ENCODE measurements around the gene TMEM212. TPM values are rescaled to one million over a fixed set of nuclear protein-coding genes. Genes with fewer than 3 reads are reported as not detected.

TMEM212 gene
- total RNA-seq, 1 experiment from 2014 or later, result not detected

DNA sequence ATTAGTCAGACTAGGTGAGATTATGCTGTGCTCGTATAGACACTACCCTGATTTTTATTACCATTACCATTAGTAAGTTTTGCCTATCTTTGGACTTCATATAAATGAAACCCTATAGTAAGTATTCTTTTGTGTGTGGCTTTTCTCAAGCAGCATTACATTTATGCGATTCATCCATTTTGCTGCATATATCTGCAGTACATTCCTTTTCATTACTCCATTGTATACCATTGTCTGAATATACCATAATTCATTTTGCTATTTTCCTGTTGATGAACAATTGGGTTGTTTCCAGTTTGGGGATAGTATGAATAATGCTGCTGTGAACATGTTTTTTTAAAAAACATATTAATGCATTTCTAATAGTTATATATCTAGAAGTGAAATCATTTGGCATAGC lies 45.3 kb downstream of the TMEM212 start:
- peaks cover 11% of the 10 kb centered on the region for H3K9me3 Mint-ChIP-seq (ENCODE audit: unreplicated experiment)
- Histone ChIP-seq H3K9me3 (peaks cover 8% of the 10 kb centered on the region; the same call in 1 of the 2 replicates), H3K4me1 (peaks cover 7% of the 10 kb centered on the region), H3K4me3 (ENCODE audit: low read depth, low read length) (no peak overlapping the region), H3K27me3 (replicated peaks; ENCODE audit: control insufficient read depth, insufficient read depth, low read length) (no peaks in the 10 kb centered on the region), H3K36me3 (ENCODE audit: control insufficient read depth, insufficient read depth, low read length) (no peaks in the 10 kb centered on the region)
- intact Hi-C loops (cut with micrococcal nuclease; ENCODE audit: unreplicated experiment), result no loop called here
- no peak overlapping the region for H3K4me3 Mint-ChIP-seq (ENCODE audit: unreplicated experiment)
- H3K4me1 Mint-ChIP-seq (ENCODE audit: low read depth, unreplicated experiment), result peaks cover 5% of the 10 kb centered on the region
- CTCF ChIA-PET, result no interaction called here
- BruUV-seq (replicated peaks), result no TSS peak
- DNase-seq, result no peak
- POLR2A ChIA-PET, result no interaction called here
- no peaks in the 10 kb centered on the region for H3K36me3 Mint-ChIP-seq (ENCODE audit: insufficient read depth, unreplicated experiment)
- TF ChIP-seq, protein P1, sequence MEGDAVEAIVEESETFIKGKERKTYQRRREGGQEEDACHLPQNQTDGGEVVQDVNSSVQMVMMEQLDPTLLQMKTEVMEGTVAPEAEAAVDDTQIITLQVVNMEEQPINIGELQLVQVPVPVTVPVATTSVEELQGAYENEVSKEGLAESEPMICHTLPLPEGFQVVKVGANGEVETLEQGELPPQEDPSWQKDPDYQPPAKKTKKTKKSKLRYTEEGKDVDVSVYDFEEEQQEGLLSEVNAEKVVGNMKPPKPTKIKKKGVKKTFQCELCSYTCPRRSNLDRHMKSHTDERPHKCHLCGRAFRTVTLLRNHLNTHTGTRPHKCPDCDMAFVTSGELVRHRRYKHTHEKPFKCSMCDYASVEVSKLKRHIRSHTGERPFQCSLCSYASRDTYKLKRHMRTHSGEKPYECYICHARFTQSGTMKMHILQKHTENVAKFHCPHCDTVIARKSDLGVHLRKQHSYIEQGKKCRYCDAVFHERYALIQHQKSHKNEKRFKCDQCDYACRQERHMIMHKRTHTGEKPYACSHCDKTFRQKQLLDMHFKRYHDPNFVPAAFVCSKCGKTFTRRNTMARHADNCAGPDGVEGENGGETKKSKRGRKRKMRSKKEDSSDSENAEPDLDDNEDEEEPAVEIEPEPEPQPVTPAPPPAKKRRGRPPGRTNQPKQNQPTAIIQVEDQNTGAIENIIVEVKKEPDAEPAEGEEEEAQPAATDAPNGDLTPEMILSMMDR (IDR thresholded peaks at IDR 0.05; ENCODE audit: insufficient read depth in 1 of 2, low read depth in 1 of 2, low read length in 1 of 2, severe bottlenecking in 1 of 2, unreplicated experiment in 1 of 2), result no peak
- H3K27ac Mint-ChIP-seq (ENCODE audit: unreplicated experiment), result no peak overlapping the region
- peaks cover 4% of the 10 kb centered on the region for H3K27me3 Mint-ChIP-seq (ENCODE audit: insufficient read depth, unreplicated experiment)

DNA sequence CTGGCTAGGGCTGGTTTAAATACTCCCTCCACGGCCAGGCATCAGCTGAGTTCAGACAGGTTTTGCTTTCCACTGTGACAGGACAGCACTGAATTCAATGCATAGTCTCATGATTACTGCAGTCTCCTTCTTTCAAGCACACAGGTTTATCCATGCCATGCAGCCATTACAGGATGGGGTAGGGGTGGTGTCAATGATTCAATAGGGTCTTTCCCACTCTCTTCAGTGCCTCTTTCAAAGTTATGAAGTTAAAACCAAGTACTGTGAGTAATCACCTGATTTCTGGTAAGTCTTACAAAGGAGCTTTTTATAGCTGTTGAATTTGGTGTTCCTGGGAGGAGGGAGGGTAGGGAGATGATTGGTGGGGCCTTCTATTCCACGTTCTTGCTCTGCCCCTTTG lies 47.2 kb downstream of the TMEM212 start:
- Mint-ChIP-seq H3K4me1 (ENCODE audit: low read depth, unreplicated experiment) (peaks cover 5% of the 10 kb centered on the region), H3K36me3 (ENCODE audit: insufficient read depth, unreplicated experiment) (no peaks in the 10 kb centered on the region), H3K4me3 (ENCODE audit: unreplicated experiment) (no peak overlapping the region), H3K27me3 (ENCODE audit: insufficient read depth, unreplicated experiment) (peaks cover 4% of the 10 kb centered on the region), H3K27ac (ENCODE audit: unreplicated experiment) (no peak overlapping the region), H3K9me3 (ENCODE audit: unreplicated experiment) (peaks cover 8% of the 10 kb centered on the region)
- ChIA-PET POLR2A (no interaction called here), CTCF (no interaction called here)
- H3K9me3 ChIP-seq, result peaks cover 8% of the 10 kb centered on the region; the same call in 1 of the 2 replicates
- TF ChIP-seq, protein P1 (IDR thresholded peaks at IDR 0.05; ENCODE audit: insufficient read depth in 1 of 2, low read depth in 1 of 2, low read length in 1 of 2, severe bottlenecking in 1 of 2, unreplicated experiment in 1 of 2), result no peak
- BruUV-seq (replicated peaks), result no TSS peak
- no peaks in the 10 kb centered on the region for H3K4me1 ChIP-seq
- no peak for DNase-seq
- H3K36me3 ChIP-seq (ENCODE audit: control insufficient read depth, insufficient read depth, low read length), result no peaks in the 10 kb centered on the region
- no peaks in the 10 kb centered on the region for H3K27me3 ChIP-seq (replicated peaks; ENCODE audit: control insufficient read depth, insufficient read depth, low read length)
- H3K4me3 ChIP-seq (ENCODE audit: low read depth, low read length), result no peak overlapping the region
- intact Hi-C loops (cut with micrococcal nuclease; ENCODE audit: unreplicated experiment), result no loop called here

DNA sequence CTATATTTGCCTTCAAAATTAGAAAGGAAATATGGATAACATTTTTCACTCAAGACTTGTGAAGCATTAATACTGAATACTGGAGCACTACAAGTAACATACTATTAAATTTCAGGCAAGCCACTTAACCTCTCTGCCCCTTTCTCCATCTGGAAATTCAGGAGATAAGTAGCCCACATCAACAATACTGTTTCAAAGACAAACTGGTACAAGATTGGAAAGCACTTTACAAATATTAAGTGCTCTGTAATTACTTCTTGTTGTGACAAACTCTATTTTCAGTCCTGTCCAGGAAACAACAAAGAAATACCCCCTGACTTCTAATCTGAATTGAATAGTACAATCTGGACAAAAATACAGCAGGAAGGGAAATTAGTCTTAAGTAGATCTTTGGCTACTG lies 49.3 kb downstream of the TMEM212 start:
- H3K4me1 ChIP-seq, result no peaks in the 10 kb centered on the region
- Mint-ChIP-seq H3K4me1 (ENCODE audit: low read depth, unreplicated experiment) (peaks cover 12% of the 10 kb centered on the region), H3K27me3 (ENCODE audit: insufficient read depth, unreplicated experiment) (peaks cover 4% of the 10 kb centered on the region), H3K36me3 (ENCODE audit: insufficient read depth, unreplicated experiment) (no peaks in the 10 kb centered on the region), H3K9me3 (ENCODE audit: unreplicated experiment) (no peaks in the 10 kb centered on the region), H3K27ac (ENCODE audit: unreplicated experiment) (no peak overlapping the region), H3K4me3 (ENCODE audit: unreplicated experiment) (no peak overlapping the region)
- TF ChIP-seq, protein P1 (IDR thresholded peaks at IDR 0.05; ENCODE audit: insufficient read depth in 1 of 2, low read depth in 1 of 2, low read length in 1 of 2, severe bottlenecking in 1 of 2, unreplicated experiment in 1 of 2), result no peak
- peaks cover 8% of the 10 kb centered on the region; the same call in 1 of the 2 replicates for H3K9me3 ChIP-seq
- ChIA-PET CTCF (no interaction called here), POLR2A (no interaction called here)
- H3K4me3 ChIP-seq (ENCODE audit: low read depth, low read length), result no peak overlapping the region
- 0 out of 2 replicates have a peak, but pooled peaks cover 2% of the 10 kb centered on the region for H3K36me3 ChIP-seq (ENCODE audit: control insufficient read depth, insufficient read depth, low read length)
- BruUV-seq (replicated peaks), result no TSS peak
- no peaks in the 10 kb centered on the region for H3K27me3 ChIP-seq (replicated peaks; ENCODE audit: control insufficient read depth, insufficient read depth, low read length)
- intact Hi-C loops (cut with micrococcal nuclease; ENCODE audit: unreplicated experiment), result no loop called here
- no peak for DNase-seq
